ENCODE measurements around the gene SGF29.
A peak's percentile ranks its signal among the peaks of the same experiment; 100 is the strongest.
"Not testable (repeated sequence)": the region's sequence is repeated elsewhere in the genome, so short reads cannot be mapped to it uniquely, and the experiment has no call there.

Gene SGF29

DNA sequence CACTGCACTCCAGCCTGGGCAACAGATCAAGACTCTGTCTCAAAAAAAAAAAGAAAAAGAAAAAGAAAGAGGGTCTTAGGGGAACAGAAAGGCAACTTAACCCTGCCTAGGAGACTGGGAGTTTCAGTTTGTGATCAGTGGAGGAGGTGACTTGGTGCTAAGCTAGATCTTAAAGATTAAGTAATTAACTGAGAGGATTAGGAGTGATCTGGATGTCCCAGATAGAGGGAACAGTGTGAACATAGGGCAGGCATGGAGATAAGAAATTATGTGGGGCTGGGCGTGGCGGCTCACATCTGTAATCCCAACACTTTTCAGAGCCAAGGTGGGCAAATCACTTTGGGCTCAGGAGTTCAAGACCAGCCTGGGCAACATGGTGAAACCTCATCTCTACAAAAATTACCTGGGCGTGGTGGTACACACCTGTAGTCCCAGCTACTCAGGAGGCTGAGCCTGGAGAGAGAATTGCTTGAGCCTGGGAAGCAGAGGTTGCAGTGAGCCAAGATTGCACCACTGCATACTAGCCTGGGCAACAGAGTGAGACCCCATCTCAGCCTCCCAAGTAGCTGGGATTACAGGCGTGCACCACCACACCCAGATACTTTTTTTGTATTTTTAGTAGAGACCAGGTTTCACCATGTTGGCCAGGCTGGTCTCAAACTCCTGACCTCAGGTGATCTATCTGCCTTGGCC is 12.7 kb downstream of the SGF29 start:
- DNase-seq = not testable (repeated sequence)

GRCh38 chr16:28567292-28567691 is 13.6 kb downstream of the SGF29 start:
- no peak for DNase-seq

DNA sequence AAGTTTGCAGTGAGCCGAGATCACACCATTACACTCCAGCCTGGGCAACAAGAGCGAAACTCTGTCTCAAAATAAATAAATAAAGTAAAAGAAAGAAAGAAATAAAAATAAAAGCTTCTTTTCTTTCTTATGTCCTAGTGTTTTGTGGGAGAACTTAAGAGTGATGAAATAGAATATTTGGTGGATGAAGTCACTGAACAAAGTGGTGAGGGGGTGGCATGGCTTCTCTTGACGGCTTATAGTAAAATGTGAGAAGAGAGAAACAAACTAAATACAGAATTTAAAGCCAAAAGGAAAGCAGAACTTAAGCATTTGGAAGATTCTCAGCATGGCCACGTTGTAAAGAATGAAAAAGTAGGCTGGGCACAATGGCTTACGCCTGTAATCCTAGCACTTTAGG is 15.3 kb downstream of the SGF29 start:
- peak in 1 of 4 experiments; percentile 29 for DNase-seq

DNA sequence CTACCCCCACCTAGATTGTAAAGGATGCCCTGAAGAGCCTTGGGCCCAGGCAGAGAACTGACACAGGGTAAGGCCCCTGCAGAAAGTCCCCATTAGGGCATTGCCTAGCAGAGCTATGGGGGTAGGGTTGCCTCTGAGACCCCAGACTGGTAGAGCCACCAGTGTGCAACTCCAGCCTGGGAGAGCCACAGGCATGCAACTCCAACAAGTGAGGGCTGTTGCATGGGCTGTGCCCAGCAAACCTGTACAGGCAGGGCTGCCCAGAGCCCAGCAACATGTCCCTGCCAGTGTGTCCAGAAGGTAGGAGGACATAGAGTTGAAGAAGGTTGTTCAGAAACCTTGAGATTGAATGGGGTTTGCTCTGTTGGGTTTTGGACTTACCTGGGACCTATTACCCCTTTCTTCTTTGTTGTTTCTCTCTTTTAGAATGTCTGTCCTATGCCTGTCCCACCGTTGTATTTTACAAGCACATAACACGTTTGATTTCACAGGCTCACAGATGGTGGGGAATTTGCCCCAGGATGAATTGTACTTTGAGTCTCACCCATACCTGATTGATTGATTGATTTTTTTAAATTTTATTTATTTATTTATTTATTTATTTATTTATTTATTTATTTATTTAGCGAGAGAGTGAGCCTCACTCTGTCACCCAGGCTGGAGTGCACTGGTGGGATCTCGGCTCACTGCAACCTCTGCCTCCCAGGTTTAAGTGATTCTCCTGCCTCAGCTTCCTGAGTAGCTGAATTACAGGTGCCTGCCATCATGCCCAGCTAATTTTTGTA is 16.4 kb downstream of the SGF29 start:
- no peak for DNase-seq

- peak; percentile 35 to 66 (median 64) for DNase-seq
These were observed 19.2 kb downstream of the SGF29 start for GRCh38 chr16:28572696-28573510.

DNA sequence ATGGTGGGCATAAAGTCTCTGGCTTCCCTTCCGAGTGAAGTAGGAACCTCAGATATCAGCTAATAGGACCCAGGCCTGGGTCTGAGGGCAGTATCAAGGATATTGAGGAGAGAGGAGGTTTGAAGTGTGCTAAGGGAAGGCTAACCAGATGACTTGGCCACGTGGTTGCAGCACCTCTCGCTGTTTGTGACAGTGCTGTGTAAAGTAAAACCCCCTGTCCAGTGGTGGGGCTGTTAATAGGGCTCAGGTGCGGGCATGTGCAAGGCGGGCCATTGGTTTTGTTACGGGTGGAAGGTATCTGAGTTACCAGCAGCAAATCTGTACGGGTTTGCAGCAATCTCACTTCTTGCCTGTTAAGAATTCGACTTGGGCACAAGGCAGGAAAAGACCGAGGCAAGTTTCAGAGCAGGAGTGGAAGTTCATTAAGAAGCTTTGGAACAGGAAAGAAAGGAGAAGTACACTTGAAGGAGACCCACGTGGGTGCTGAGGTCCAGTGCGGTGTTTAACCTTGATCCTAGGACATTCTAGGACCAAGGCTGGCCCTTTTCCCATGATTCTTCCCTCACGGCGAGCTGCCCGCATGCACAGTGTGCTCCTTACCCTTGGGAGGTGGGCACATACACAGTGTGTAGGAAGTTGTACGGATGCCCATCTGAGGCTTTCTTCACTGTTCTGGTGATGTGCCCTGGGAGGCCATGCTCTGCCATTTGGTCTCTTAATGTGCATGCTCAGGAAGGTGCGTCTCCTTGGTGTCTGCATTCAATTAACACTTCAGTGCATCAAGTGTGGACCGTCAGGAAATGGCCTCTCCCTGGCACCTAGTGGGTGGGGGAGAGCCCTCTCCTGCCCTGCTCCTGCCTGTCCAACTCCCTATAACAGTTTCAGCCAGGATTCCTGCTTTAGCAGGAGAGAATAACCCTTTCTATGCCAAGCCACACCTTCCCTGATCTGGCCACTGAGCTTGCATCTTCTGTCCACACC is 20.3 kb downstream of the SGF29 start:
- DNase-seq = peak in 3 of 4 experiments; percentile 41 to 55 (median 54)

- no peak for DNase-seq
These were observed 21.2 kb downstream of the SGF29 start for GRCh38 chr16:28574925-28575324.

DNA sequence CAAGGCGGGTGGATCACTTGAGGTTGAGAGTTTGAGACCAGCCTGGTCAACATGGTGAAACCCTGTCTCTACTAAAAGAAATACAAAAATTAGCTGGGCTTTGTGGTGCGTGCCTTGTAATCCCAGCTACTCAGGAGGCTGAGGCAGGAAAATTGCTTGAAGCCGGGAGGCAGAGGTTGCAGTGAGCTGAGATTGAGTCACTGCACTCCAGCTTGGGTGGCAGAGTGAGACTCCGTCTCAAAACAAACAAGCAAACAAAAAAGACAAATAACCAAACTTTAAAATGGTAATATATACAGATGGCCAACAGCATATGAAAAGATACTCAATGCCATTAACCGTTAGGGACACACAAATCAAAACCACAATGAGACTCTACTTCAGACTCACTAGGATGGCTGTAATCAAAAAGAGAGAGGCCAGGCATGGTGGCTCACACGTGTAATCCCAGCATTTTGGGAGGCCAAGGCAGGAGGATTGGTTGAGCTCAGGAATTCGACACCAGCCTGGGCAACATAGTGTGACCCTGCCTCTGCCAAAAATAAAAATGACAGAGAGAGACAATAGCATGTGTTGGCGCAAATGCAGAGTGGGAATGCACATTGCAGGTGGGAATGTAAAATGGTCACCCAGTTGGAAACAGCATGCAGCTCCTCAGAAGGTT is 21.9 kb downstream of the SGF29 start:
- DNase-seq = no peak

GRCh38 chr16:28580726-28581315 is 27.1 kb downstream of the SGF29 start:
- DNase-seq = no peak

DNA sequence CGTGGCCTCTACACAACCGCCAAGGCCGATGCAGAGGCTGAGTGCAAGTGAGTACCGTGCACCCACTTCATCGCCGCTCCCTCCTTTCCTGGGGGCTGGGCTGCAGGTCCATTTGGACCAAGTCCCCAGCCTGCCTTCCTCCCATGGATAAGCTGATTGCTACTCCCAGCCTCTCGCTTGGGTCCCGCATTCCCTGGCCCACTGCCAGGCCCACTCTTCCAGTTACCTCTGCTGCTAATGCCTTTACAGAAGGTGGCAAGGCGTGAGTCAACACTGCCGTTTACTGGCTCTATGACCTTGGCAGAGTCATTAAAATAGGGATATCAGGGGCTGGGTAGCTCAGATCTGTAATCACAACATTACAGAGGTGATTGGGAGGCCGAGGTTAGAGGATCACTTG is 32.0 kb downstream of the SGF29 start:
- DNase-seq = no peak

DNA sequence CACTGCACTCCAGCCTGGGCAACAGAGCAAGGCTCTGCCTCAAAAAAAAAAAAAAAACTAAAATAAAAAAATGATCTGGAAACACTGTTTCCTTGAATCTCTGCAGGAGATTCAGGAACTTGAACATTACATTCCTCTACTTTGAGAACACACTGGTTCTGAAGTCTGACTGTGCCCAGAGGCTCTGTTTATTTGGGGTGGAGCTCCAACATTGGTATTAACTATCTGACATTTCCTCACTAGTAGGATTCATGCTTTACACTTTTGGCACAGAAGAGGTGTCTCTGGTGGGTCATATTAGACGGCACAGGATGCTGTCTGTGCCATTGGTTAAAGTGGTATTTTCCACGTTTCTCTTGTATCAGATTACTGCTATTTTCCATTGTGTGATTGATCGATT is 32.7 kb downstream of the SGF29 start:
- no peak for DNase-seq

- no peak for DNase-seq
These were observed 33.7 kb downstream of the SGF29 start for GRCh38 chr16:28587386-28587785.

- no peak for DNase-seq
These were observed 35.3 kb downstream of the SGF29 start for GRCh38 chr16:28589069-28589468.

DNA sequence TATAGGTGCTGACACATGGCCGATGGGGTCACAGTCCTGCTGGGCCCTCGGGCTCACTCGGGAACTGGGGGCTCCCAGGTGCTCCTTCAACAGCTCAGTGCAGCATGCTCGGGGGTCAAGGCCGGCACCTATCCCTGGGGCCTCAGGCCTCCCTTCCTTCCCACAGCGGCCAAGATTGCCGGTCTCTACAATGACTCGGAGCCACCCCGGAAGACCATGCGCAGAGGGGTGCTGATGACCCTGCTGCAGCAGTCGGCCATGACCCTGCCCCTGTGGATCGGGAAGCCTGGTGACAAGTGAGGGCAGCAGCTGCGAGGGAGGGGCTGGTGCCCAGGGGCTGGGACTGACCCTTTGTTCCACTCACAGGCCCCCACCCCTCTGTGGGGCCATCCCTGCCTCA is 36.2 kb downstream of the SGF29 start:
- DNase-seq = no peak

DNA sequence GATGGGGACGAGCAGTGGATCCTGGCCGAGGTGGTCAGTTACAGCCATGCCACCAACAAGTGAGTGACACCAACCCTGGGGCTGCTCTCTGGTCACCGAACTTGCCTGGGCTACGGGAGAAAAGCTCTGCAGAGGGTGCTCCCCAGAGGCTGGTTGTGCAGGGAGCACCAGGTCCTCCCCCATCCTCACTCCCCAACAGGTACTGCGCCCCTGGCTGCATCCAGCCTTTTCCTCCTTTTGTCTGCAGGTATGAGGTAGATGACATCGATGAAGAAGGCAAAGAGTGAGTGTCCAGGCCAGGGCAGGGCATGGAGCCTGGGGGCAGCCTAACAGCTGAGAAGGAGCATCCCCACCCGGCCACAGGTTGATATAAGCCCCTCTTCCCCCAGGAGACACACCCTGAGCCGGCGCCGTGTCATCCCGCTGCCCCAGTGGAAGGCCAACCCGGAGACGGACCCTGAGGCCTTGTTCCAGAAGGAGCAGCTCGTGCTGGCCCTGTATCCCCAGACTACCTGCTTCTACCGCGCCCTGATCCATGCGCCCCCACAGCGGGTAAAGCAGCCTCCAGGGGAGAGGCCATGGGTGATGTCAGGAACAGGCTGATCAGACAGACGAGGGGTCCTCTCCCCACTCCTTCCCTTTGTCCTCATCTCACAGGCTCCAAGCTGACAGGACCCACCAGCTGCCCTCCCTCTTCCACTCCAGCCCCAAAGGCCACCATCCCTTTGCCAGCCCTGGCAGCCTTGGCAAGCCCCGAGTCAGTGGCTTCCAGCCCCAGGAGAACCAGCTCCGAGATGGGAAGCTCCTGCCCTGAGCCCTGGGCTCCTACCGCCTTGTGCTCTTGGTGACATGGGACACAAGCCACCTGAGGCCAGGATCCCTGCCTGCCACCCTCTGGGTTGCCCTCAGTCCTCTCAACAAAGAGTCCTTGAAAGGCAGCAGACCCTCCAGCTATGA is 36.9 kb downstream of the SGF29 start:
- no peak for DNase-seq

DNA sequence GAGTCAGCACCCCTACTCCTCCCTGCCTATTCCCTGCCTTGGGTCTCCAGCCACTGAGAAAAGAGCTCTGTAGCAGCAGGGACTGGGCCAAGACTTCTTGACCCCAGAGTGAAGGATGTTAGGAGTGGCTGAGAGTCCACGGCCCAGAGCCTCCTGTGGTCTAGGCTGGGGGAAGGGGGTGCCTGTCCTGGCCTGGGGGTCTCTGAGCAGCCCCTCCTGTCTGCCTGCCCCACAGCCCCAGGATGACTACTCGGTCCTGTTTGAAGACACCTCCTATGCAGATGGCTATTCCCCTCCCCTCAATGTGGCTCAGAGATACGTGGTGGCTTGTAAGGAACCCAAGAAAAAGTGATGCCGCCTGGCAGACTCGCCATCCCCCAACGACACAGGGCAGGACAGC is 37.6 kb downstream of the SGF29 start:
- no peak for DNase-seq

- no peak for DNase-seq
These were observed 38.8 kb downstream of the SGF29 start for GRCh38 chr16:28592511-28592910.

GRCh38 chr16:28592979-28593553 is 39.3 kb downstream of the SGF29 start:
- no peak for DNase-seq

DNA sequence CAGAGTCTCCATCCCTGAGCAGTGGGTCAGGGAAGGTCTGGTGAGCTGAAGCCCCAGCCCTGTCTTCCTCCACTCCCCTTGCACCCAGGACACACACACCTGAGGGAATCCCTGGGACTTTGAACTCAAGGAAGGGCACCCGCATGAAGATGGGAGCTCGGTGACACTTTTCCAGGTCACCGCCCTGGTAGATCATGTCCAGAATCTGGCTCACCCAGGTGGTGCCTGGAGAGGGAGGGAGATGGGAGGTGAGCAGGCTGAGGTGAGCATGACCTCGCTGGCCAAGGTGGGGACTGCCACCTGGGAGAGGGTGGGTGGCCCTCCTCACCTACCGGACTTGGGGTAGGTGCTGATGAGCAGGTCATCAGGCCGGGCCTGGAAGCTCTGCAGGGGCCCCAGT is 41.7 kb downstream of the SGF29 start:
- DNase-seq = not testable (repeated sequence)

Data from suppressor macrophage (primary cell).